Lower lobe of right lung (tissue), 2 donors: ENCODE data around the gene ZCCHC14. TPM values are rescaled to one million over a fixed set of nuclear protein-coding genes. Genes with fewer than 3 reads are reported as not detected.

Experiments
- ATAC-seq, 2 donors: fragments of 200-7000 bp; cut with Tn5 transposase; one replicate each; pipeline ENCODE4 v1.9.1; 2020 to 2022; ENCODE audit warnings: mild to moderate bottlenecking in 2 of 2, moderate library complexity in 2 of 2
- DNase-seq: peaks from one replicate; pipeline ENCODE4 v3.0.0-alpha.2; 2020
- H3K27ac ChIP-seq: fragments of 200-600 bp; one replicate; pipeline ENCODE4 v1.8.0; 2022
- H3K27me3 ChIP-seq: fragments of 200-600 bp; one replicate; pipeline ENCODE4 v1.8.0; 2022; ENCODE audit warnings: low read depth
- H3K36me3 ChIP-seq: fragments of 200-600 bp; one replicate; pipeline ENCODE4 v1.8.0; 2022; ENCODE audit warnings: mild to moderate bottlenecking
- H3K4me1 ChIP-seq: fragments of 200-600 bp; one replicate; pipeline ENCODE4 v1.8.0; 2022
- H3K4me3 ChIP-seq: fragments of 200-600 bp; one replicate; pipeline ENCODE4 v1.8.0; 2022; ENCODE audit warnings: mild to moderate bottlenecking
- H3K9me3 ChIP-seq: fragments of 200-600 bp; one replicate; pipeline ENCODE4 v1.8.0; 2022
- intact Hi-C: fragments of 100-400 bp; cut with DNase I; formaldehyde crosslinking; loops from one replicate; pipeline ENCODE4 v1.11.0; 2022
- total RNA-seq: library from RNA; stranded (reverse); fragmentation: NEBNext Ultra II Directional; extraction: Animal tissue kit (Norgen Biotek cat#: 25700); gene quantifications from one replicate; pipeline ENCODE4 v1.2.1, GENCODE V29; 2021
- TF ChIP-seq, protein P1 (sequence below): fragments of 200-600 bp; IDR thresholded peaks from one replicate; pipeline ENCODE4 v1.8.0; 2022; ENCODE audit warnings: antibody characterized with exemption, mild to moderate bottlenecking
- donor health status: DM: no; HTN: yes; CAD: no; lungs with severe emphysema.

Gene ZCCHC14
- total RNA-seq, 1 donor from 2014 or later: 23.9 TPM

DNA sequence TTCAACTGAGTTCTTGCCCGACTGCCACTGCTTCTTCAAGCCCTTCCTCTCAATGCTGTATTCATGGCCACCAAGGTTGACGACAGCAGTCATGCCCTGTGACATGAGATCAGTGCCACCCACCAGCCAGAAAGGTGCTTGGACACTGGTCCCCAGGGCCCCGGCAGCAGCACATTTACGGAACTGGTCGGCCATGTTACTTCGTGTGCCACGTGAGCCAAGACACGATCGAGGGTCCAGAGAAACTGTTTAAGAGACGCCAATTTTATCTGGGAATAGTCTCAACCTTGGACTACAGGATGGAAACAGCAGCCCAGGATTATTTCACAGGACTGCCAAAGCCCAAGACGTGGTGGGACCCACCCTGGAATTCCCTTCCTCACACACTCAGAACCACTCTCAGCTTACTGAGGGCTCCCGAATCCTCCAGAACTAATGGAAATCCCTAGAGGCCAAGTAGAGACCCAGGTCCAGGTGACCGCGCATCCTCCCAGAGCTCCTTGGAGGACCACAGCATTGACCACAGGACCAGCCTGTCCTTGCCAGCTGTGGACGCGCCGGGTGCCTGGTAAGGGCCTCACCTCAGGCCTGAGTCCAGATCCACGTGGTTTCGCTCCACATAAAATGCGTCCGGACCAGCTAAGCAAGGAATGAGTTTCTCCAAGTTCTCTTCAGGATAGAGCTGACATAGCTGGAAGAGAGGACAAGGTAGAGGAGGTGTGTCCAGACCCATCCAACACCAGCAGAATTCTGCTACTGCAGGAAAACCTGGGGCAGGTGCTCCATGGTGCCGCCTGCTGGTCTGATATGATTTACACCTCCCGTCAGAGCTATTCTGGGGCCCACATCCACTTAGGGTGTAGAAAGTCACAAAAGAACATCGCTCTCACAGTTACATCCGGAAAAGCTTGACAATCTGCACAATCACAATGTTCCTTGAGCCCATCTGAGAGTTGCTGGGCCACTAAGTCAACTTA is 72.5 kb downstream of the ZCCHC14 start:
- TF ChIP-seq, protein P1, sequence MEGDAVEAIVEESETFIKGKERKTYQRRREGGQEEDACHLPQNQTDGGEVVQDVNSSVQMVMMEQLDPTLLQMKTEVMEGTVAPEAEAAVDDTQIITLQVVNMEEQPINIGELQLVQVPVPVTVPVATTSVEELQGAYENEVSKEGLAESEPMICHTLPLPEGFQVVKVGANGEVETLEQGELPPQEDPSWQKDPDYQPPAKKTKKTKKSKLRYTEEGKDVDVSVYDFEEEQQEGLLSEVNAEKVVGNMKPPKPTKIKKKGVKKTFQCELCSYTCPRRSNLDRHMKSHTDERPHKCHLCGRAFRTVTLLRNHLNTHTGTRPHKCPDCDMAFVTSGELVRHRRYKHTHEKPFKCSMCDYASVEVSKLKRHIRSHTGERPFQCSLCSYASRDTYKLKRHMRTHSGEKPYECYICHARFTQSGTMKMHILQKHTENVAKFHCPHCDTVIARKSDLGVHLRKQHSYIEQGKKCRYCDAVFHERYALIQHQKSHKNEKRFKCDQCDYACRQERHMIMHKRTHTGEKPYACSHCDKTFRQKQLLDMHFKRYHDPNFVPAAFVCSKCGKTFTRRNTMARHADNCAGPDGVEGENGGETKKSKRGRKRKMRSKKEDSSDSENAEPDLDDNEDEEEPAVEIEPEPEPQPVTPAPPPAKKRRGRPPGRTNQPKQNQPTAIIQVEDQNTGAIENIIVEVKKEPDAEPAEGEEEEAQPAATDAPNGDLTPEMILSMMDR: no peak
- Histone ChIP-seq H3K27ac (no peak overlapping the region), H3K36me3 (peaks cover 93% of the 10 kb centered on the region), H3K27me3 (no peaks in the 10 kb centered on the region), H3K4me1 (no peaks in the 10 kb centered on the region), H3K4me3 (no peak overlapping the region), H3K9me3 (no peaks in the 10 kb centered on the region)
- DNase-seq (no peak), ATAC-seq (no peak)
- intact Hi-C loops: no loop called here

GRCh38 chr16:87418644-87419043 is 74.2 kb downstream of the ZCCHC14 start:
- ATAC-seq (no peak), DNase-seq (no peak)
- Histone ChIP-seq H3K36me3 (peaks cover 99% of the 10 kb centered on the region), H3K9me3 (no peaks in the 10 kb centered on the region), H3K27ac (no peak overlapping the region), H3K4me3 (no peak overlapping the region), H3K4me1 (no peaks in the 10 kb centered on the region), H3K27me3 (no peaks in the 10 kb centered on the region)
- TF ChIP-seq, protein P1: no peak
- intact Hi-C loops: no loop called here

- intact Hi-C loops: no loop called here
Measured at GRCh38 chr16:87418216-87418615, 74.6 kb downstream of the ZCCHC14 start.

GRCh38 chr16:87417528-87417910 is 75.3 kb downstream of the ZCCHC14 start:
- Histone ChIP-seq H3K9me3 (no peaks in the 10 kb centered on the region), H3K27me3 (no peaks in the 10 kb centered on the region), H3K36me3 (peaks cover 98% of the 10 kb centered on the region), H3K27ac (no peak overlapping the region), H3K4me3 (no peak overlapping the region), H3K4me1 (no peaks in the 10 kb centered on the region)
- DNase-seq (no peak), ATAC-seq (peak; percentile 12 to 27)
- TF ChIP-seq, protein P1: no peak
- intact Hi-C loops: no loop called here

More at GRCh38 chr16:87418216-87418615, 74.6 kb downstream of the ZCCHC14 start:
- Histone ChIP-seq H3K9me3 (no peaks in the 10 kb centered on the region), H3K27me3 (no peaks in the 10 kb centered on the region), H3K36me3 (peaks cover 98% of the 10 kb centered on the region), H3K27ac (no peak overlapping the region), H3K4me1 (no peaks in the 10 kb centered on the region), H3K4me3 (no peak overlapping the region)
- ATAC-seq (no peak), DNase-seq (no peak)
- TF ChIP-seq, protein P1: no peak

DNA sequence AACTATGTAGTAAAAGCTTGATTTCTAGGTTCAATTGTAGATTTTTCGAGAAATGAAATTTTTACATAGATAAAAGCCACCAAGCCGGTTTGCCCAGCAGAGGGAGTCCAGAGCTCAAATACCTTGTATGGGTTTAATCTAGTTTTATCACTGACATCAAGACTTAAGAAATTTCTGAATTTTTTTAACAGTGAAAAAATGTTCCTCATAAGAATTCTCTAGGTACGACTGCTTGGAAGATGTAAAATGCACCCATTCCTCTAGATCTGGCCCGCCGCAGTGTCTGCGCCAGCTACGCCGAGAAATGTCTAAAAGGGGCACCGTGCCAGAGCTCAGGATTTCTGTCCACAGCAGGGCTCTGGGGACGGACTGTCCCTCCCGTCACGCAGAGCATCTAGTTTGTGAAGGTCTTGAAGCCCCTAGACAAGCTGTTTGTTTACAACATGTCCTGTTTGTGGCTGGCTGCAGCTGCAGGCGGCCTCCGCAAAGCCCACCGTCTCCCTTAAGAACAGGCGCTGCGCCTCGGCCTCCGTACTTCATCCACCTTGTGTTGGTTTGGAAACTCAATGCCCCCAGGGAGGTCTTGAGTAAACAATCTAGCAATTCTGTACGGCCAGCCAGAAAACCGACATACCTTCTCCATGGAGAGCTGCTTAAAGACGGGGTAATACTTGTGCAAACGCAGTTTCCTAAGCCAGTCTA is 75.8 kb downstream of the ZCCHC14 start:
- Histone ChIP-seq H3K27me3 (no peaks in the 10 kb centered on the region), H3K36me3 (peaks cover 98% of the 10 kb centered on the region), H3K4me1 (no peaks in the 10 kb centered on the region), H3K27ac (no peak overlapping the region), H3K4me3 (no peak overlapping the region), H3K9me3 (no peaks in the 10 kb centered on the region)
- TF ChIP-seq, protein P1: peak; percentile 62
- intact Hi-C loops: no loop called here
- no peak for DNase-seq
- ATAC-seq: no peak
